Smooth muscle cell (in vitro differentiated cells): ENCODE results near the gene DNAJC30. TPM values are rescaled to one million over a fixed set of nuclear protein-coding genes. Genes with fewer than 3 reads are reported as not detected.

ENCODE experiments used
- DNase-seq: peaks from one replicate; lab custom pipeline; 2025; ENCODE audit not compliant: unreplicated experiment; lab: John Stamatoyannopoulos, UW
- H2AFZ ChIP-seq: fragments of 200-600 bp; sonication (generic); 2 replicates; pipeline ENCODE4 v1.6.0; 2016; ENCODE audit warnings: antibody characterized with exemption, low read depth, mild to moderate bottlenecking
- H3F3A ChIP-seq: fragments of 200-600 bp; sonication (generic); 2 replicates; pipeline ENCODE4 v1.6.0; 2017; ENCODE audit warnings: antibody characterized with exemption, low read depth
- H3K27ac ChIP-seq: fragments of 200-600 bp; sonication (generic); 2 replicates; pipeline ENCODE4 v1.5.1; 2016; ENCODE audit warnings: low read depth, mild to moderate bottlenecking
- H3K27me3 ChIP-seq: fragments of 200-600 bp; sonication (generic); 2 replicates; pipeline ENCODE4 v1.6.1; 2016; ENCODE audit warnings: low read depth, mild to moderate bottlenecking
- H3K36me3 ChIP-seq: fragments of 200-600 bp; sonication (generic); 2 replicates; pipeline ENCODE4 v1.5.1; 2016; ENCODE audit warnings: low read depth
- H3K4me1 ChIP-seq: fragments of 200-600 bp; sonication (generic); 2 replicates; pipeline ENCODE4 v1.5.1; 2016; ENCODE audit warnings: low read depth
- H3K4me2 ChIP-seq: fragments of 200-600 bp; sonication (generic); 2 replicates; pipeline ENCODE4 v1.6.0; 2016; ENCODE audit warnings: mild to moderate bottlenecking
- H3K4me3 ChIP-seq: fragments of 200-600 bp; sonication (generic); 2 replicates; pipeline ENCODE4 v1.5.1; 2016; ENCODE audit warnings: mild to moderate bottlenecking
- H3K79me2 ChIP-seq: fragments of 200-600 bp; sonication (generic); 2 replicates; pipeline ENCODE4 v1.6.0; 2016; ENCODE audit warnings: low read depth, mild to moderate bottlenecking
- H3K9ac ChIP-seq: fragments of 200-600 bp; sonication (generic); 2 replicates; pipeline ENCODE4 v1.6.0; 2016; ENCODE audit warnings: low read depth
- H3K9me3 ChIP-seq: fragments of 200-600 bp; sonication (generic); replicated peaks from 2 replicates; pipeline ENCODE4 v1.5.1; 2016; ENCODE audit warnings: low read depth
- H4K20me1 ChIP-seq: fragments of 200-600 bp; sonication (generic); 2 replicates; pipeline ENCODE4 v1.6.0; 2016; ENCODE audit warnings: low read depth
- CTCF ChIP-seq: fragments of 200-600 bp; sonication (generic); IDR thresholded peaks from 2 replicates; pipeline ENCODE4 v1.5.1; 2017; ENCODE audit warnings: borderline replicate concordance, mild to moderate bottlenecking, antibody characterized with exemption; ENCODE audit not compliant: insufficient read depth, poor library complexity, severe bottlenecking
- WGBS: methylation state at CpG from one replicate; pipeline ENCODE4 v1.1.7; 2016; ENCODE audit warnings: low lambda C conversion rate; 5-methylcytosine and 5-hydroxymethylcytosine counted together
- polyA plus RNA-seq: library from polyadenylated mRNA; unstranded; fragments of >200 nt; fragmentation: Nextera tagmentation; extraction: Ambion mirVana; gene quantifications from 2 replicates; pipeline ENCODE4 v1.2.1, GENCODE V29; 2016
- total RNA-seq: library from RNA; depleted of rRNA; stranded (reverse); fragments of >200 nt; gene quantifications from 2 replicates; pipeline ENCODE4 v1.2.3, GENCODE V29; 2014

DNAJC30 gene
- total and polyA plus RNA-seq, 2 experiments from 2014 or later, result 1.2 to 4.6 TPM

GRCh38 chr7:73674468-73675124 is 8.7 kb downstream of the DNAJC30 start:
- no peaks in the 10 kb centered on the region for H3K27me3 ChIP-seq
- H3K4me3 ChIP-seq, result no peak overlapping the region
- no peaks in the 10 kb centered on the region for H3F3A ChIP-seq
- H2AFZ ChIP-seq, result no peak overlapping the region
- H3K27ac ChIP-seq, result no peak overlapping the region
- no peaks in the 10 kb centered on the region for H3K4me1 ChIP-seq
- TF ChIP-seq CTCF, result no peak
- WGBS, result 95% methylated on average over 1 of the region's 1 CpG
- H3K4me2 ChIP-seq, result no peak overlapping the region
- no peak for DNase-seq
- no peak overlapping the region for H3K9ac ChIP-seq
- H4K20me1 ChIP-seq, result peaks cover 7% of the 10 kb centered on the region
- no peaks in the 10 kb centered on the region for H3K36me3 ChIP-seq
- no peaks in the 10 kb centered on the region for H3K79me2 ChIP-seq
- no peaks in the 10 kb centered on the region for H3K9me3 ChIP-seq

DNA sequence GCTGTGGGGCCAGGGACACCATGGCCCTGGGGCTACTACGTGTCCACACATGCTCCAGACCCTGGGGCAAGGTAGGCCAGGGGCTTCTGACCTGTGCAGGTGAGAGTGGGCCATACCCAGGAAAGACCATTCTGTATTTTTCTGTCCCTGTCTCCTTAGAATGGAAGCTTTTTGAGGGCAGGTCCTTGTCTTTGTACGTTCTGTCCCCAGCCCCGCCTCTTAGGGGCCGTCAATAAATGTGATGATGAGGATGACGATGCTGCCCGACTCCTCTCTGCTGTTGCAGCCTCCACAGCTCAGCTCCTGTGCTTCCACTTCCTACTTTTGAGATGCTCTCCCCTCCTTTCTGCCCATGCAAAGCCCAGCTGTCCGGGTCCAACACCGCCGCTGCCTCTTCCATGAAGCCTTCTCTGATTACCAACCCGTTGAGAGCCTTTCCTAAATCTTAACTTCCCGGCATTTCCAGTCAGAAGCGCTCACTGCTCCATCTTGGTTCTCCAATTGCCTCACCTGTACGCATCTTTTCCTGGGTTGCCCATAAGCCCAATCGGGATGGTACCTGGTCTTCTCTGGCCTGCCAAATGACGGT is 11.3 kb downstream of the DNAJC30 start:
- Histone ChIP-seq H3K36me3 (no peaks in the 10 kb centered on the region), H3K4me3 (no peak overlapping the region), H3K4me1 (peaks cover 5% of the 10 kb centered on the region), H3K4me2 (no peak overlapping the region), H3K9me3 (no peaks in the 10 kb centered on the region), H3K9ac (no peak overlapping the region), H3F3A (no peaks in the 10 kb centered on the region), H3K27ac (no peak overlapping the region), H2AFZ (no peak overlapping the region), H4K20me1 (peaks cover 6% of the 10 kb centered on the region), H3K79me2 (no peaks in the 10 kb centered on the region), H3K27me3 (no peaks in the 10 kb centered on the region)
- no peak for DNase-seq
- WGBS, result 94% methylated on average over 15 of the region's 15 CpGs
- no peak for TF ChIP-seq CTCF

- Histone ChIP-seq H3K27me3 (no peaks in the 10 kb centered on the region), H3K79me2 (no peaks in the 10 kb centered on the region), H3K9me3 (no peaks in the 10 kb centered on the region), H3F3A (no peaks in the 10 kb centered on the region), H4K20me1 (peaks cover 6% of the 10 kb centered on the region), H2AFZ (no peak overlapping the region), H3K4me1 (peaks cover 5% of the 10 kb centered on the region), H3K9ac (no peak overlapping the region), H3K36me3 (no peaks in the 10 kb centered on the region), H3K4me2 (no peak overlapping the region), H3K27ac (no peak overlapping the region), H3K4me3 (no peak overlapping the region)
- TF ChIP-seq CTCF, result no peak
- 70% methylated on average over 10 of the region's 12 CpGs for WGBS
- no peak for DNase-seq
These were observed 12.0 kb downstream of the DNAJC30 start for GRCh38 chr7:73671322-73671661.
